HEK293T (cell line): ENCODE results near the gene IL17A.

ENCODE experiments used
- CTCF ChIA-PET: fragments of 350-600 bp; formaldehyde crosslinking; extraction: SDS; loops from one replicate; lab custom pipeline; 2021; ENCODE audit warnings: antibody characterized with exemption, inconsistent platforms; lab: Yijun Ruan, JAX
- POLR2A ChIA-PET: fragments of 350-600 bp; formaldehyde crosslinking; extraction: SDS; loops from one replicate; lab custom pipeline; 2020; ENCODE audit warnings: antibody characterized with exemption, inconsistent platforms; lab: Yijun Ruan, JAX
- DNase-seq: peaks from one replicate; pipeline ENCODE4 v3.0.0; 2012; ENCODE audit warnings: mixed read lengths; ENCODE audit errors: extremely low spot score
- ARNT ChIP-seq: fragments of 450-650 bp; IDR thresholded peaks from 2 replicates; pipeline ENCODE4 v1.6.1; 2017; ENCODE audit warnings: mild to moderate bottlenecking
- BHLHE40 ChIP-seq: fragments of 450-650 bp; IDR thresholded peaks from 2 replicates; pipeline ENCODE4 v1.6.1; 2016; ENCODE audit warnings: mild to moderate bottlenecking, moderate library complexity, borderline replicate concordance
- CTBP1 ChIP-seq: fragments of 450-650 bp; IDR thresholded peaks from 2 replicates; pipeline ENCODE4 v1.6.1; 2016; ENCODE audit warnings: borderline replicate concordance
- ELF4 ChIP-seq: fragments of 450-650 bp; IDR thresholded peaks from 2 replicates; pipeline ENCODE4 v1.6.1; 2017; ENCODE audit warnings: antibody characterized with exemption
- FOXA1 ChIP-seq: fragments of 450-650 bp; IDR thresholded peaks from 2 replicates; pipeline ENCODE4 v1.6.1; 2016; ENCODE audit warnings: mild to moderate bottlenecking
- FOXK2 ChIP-seq: fragments of 450-650 bp; IDR thresholded peaks from 2 replicates; pipeline ENCODE4 v1.6.1; 2016; ENCODE audit warnings: mild to moderate bottlenecking
- FOXM1 ChIP-seq: fragments of 450-650 bp; IDR thresholded peaks from 2 replicates; pipeline ENCODE4 v1.6.1; 2017; ENCODE audit warnings: mild to moderate bottlenecking, borderline replicate concordance
- HDGF ChIP-seq: fragments of 450-650 bp; IDR thresholded peaks from 2 replicates; pipeline ENCODE4 v1.6.1; 2017; ENCODE audit warnings: antibody characterized with exemption, borderline replicate concordance
- L3MBTL2 ChIP-seq: fragments of 450-650 bp; conservative IDR thresholded peaks from 2 replicates; pipeline ENCODE4 v1.6.1; 2016; ENCODE audit warnings: mild to moderate bottlenecking
- LEF1 ChIP-seq: fragments of 450-650 bp; IDR thresholded peaks from 2 replicates; pipeline ENCODE4 v1.6.1; 2017; ENCODE audit warnings: mild to moderate bottlenecking, borderline replicate concordance
- NFRKB ChIP-seq: fragments of 450-650 bp; IDR thresholded peaks from 2 replicates; pipeline ENCODE4 v1.6.1; 2016; ENCODE audit warnings: mild to moderate bottlenecking, moderate library complexity
- SP1 ChIP-seq: fragments of 450-650 bp; IDR thresholded peaks from 2 replicates; pipeline ENCODE4 v1.6.1; 2017
- SUZ12 ChIP-seq: fragments of 450-650 bp; IDR thresholded peaks from 2 replicates; pipeline ENCODE4 v1.6.1; 2016; ENCODE audit warnings: mild to moderate bottlenecking
- TARDBP ChIP-seq: fragments of 450-650 bp; IDR thresholded peaks from 2 replicates; pipeline ENCODE4 v1.6.1; 2016
- ZNF384 ChIP-seq: fragments of 450-650 bp; IDR thresholded peaks from 2 replicates; pipeline ENCODE4 v1.6.1; 2016
- TF ChIP-seq, protein P1 (sequence below): fragments of 450-650 bp; IDR thresholded peaks from 2 replicates; pipeline ENCODE4 v1.6.1; 2016

IL17A gene

DNA sequence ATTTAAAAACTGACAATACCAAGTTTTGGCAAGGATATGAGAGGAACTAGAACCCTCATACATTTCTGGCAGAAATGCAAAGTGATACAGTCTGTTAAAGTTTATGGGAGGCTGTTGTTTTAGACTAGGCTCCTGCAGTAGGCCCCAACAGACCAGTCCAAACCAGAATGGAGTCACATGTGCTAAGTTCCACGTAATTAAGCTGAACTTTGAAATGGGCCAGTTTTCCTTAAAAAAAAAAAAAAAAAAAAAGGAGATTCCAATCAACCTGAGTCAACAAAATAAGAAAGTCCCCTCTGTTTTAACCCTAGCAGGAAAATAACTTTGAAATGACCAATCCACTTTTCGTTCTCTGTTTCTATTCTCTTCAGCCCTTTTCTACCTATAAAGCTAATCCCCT, 31.6 kb downstream of the IL17A start:
- POLR2A ChIA-PET, result no interaction called here
- no peak for DNase-seq
- no peak for TF ChIP-seq ZNF384
- no peak for TF ChIP-seq L3MBTL2
- TF ChIP-seq BHLHE40, result no peak
- TF ChIP-seq HDGF, result no peak
- TF ChIP-seq SUZ12, result no peak
- no peak for TF ChIP-seq LEF1
- no peak for TF ChIP-seq ELF4
- no peak for TF ChIP-seq FOXA1
- TF ChIP-seq ARNT, result no peak
- no peak for TF ChIP-seq FOXK2
- no peak for TF ChIP-seq SP1
- no peak for TF ChIP-seq TARDBP
- TF ChIP-seq NFRKB, result no peak
- TF ChIP-seq FOXM1, result no peak
- TF ChIP-seq, protein P1, sequence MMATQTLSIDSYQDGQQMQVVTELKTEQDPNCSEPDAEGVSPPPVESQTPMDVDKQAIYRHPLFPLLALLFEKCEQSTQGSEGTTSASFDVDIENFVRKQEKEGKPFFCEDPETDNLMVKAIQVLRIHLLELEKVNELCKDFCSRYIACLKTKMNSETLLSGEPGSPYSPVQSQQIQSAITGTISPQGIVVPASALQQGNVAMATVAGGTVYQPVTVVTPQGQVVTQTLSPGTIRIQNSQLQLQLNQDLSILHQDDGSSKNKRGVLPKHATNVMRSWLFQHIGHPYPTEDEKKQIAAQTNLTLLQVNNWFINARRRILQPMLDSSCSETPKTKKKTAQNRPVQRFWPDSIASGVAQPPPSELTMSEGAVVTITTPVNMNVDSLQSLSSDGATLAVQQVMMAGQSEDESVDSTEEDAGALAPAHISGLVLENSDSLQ, result no peak
- CTCF ChIA-PET, result interaction anchor here (0.6 kb wide), 1 partner anchor 24 kb away, joined by 4 read pairs; no protein-coding TSS in a partner anchor

DNA sequence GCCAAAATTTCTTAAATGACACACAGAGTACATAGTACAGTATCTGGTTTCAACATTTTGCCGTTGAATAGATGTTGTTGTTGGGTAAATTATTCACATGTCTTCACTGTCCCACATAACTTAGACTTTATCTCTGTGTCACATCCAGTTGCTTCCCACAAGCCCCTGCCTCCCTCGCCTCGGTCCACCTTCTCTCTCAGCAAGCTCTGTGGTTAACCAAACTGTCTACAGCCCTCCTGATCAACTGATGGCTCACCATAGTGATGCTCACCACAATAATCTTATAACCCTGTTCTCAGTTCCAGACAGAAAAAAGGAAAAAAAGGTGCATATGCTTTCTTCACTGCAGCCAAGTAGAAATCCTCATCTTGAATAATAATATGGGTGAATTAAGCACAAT, 35.1 kb downstream of the IL17A start:
- TF ChIP-seq L3MBTL2 (no peak), FOXM1 (no peak), NFRKB (no peak), ZNF384 (no peak), FOXA1 (no peak), LEF1 (no peak), FOXK2 (no peak), ELF4 (no peak), CTBP1 (no peak), SP1 (no peak), SUZ12 (no peak), BHLHE40 (no peak), HDGF (no peak), ARNT (no peak), TARDBP (no peak)
- TF ChIP-seq, protein P1, result no peak
- no peak for DNase-seq
- ChIA-PET CTCF (interaction anchor here (0.6 kb wide), 1 partner anchor 58 kb away, joined by 3 read pairs; no protein-coding TSS in a partner anchor), POLR2A (no interaction called here)

DNA sequence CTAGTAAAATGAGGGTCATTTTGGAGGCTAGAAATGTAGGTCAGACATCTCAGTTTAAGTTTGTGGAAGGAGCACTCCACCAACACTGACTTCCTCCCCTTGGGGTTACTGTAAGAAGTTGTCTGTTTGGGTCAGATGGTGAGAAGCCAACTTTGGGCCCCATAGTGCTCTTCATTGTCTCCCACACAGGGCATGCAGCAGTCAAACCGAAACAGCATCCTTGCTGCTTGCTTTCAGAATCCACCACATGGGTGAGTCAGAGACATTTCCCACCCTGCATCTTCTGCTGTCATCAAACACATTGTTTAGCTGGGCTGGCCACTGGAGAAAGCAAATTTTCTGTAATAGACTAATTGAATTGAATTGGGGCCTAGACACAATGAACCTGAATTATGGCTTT, 41.3 kb downstream of the IL17A start:
- ChIA-PET CTCF (no interaction called here), POLR2A (no interaction called here)
- TF ChIP-seq FOXK2 (no peak), CTBP1 (no peak), NFRKB (no peak), L3MBTL2 (no peak), BHLHE40 (no peak), ARNT (no peak)
- DNase-seq, result no peak

DNA sequence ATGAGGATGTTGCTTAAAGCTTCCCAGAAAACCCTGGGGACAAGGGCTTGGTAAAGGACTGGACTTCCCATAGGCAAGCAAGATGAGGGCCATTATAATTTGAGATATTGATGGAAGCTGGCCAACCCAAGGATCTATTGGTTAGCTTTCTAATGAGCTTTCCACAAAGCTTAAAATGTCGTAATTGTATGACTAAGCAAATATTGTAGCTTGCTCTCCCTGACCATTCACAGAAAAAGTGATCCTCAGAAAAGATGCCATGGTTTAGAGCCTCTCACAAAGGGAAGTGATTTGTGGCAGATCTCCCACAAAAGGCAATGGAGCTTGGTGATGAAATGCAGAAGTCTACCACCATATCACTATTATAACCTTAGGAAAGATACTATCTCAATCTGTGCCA, 44.5 kb downstream of the IL17A start:
- DNase-seq, result no peak
- no peak for TF ChIP-seq LEF1
- POLR2A ChIA-PET, result no interaction called here
- CTCF ChIA-PET, result no interaction called here

DNA sequence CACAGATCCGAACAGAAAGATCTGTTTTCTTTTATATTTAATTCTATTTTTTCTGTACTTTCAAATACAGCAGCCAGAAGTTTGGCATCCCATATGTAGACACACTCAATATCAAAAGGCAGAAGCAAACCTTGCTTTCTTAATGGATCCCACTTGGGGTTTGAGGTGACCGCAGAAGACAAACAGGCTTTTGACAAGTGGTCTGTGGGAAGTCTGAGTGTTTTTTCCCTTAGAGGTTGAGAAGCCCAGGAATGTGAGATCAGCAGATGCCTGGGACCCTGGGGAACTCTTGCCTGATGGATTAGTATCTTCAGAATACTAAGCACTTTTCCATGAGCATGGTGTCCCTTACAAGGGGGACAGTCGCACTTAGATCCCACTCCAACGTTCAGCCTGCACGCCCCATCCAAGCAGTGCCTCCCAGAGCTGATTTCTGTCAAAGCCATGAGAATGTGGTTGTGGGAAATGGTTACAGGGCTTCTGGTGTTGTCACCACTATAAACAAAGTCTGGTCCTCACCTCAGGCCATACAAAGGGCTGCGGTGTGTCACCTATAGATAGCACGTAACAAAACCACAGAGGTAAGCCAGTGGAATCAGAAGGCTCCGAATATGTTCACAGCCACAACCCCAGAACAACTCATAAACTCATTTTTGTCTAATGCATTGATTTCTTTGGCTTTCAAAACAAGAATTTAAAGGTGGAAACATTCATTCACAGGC, 45.4 kb downstream of the IL17A start:
- DNase-seq, result no peak
- CTCF ChIA-PET, result no interaction called here
- no peak for TF ChIP-seq ZNF384
- TF ChIP-seq BHLHE40, result no peak
- no peak for TF ChIP-seq SP1
- no peak for TF ChIP-seq FOXA1
- TF ChIP-seq TARDBP, result no peak
- no peak for TF ChIP-seq FOXK2
- TF ChIP-seq, protein P1, result no peak
- TF ChIP-seq FOXM1, result no peak
- no peak for TF ChIP-seq L3MBTL2
- TF ChIP-seq LEF1, result no peak
- no peak for TF ChIP-seq NFRKB
- TF ChIP-seq ARNT, result no peak
- no peak for TF ChIP-seq ELF4
- no peak for TF ChIP-seq SUZ12
- TF ChIP-seq CTBP1, result no peak
- POLR2A ChIA-PET, result no interaction called here

DNA sequence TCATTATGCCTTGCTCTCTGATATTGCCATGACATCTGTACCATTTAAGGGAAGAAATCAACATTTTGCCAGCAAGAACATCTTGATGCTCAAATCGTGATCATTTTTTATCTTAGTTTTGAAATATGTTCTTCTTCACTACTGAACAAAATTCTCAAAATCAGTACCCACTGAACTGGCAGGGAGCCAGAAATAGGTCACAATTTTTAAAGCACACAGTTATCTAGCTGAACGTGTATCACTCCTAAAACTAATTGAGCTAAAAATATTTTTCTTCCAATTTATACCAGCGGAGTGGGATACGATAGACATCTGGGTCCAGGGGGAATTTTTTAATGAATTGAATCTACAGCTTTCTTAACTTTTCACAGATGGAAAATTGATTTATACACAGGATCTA, 46.8 kb downstream of the IL17A start:
- POLR2A ChIA-PET, result interaction anchor here (1.1 kb wide), 1 partner anchor 69 kb away, joined by 3 read pairs; no protein-coding TSS in a partner anchor
- CTCF ChIA-PET, result no interaction called here
- TF ChIP-seq TARDBP, result no peak
- TF ChIP-seq SP1, result no peak
- no peak for TF ChIP-seq ZNF384
- TF ChIP-seq SUZ12, result no peak
- TF ChIP-seq HDGF, result no peak
- no peak for TF ChIP-seq LEF1
- no peak for TF ChIP-seq CTBP1
- TF ChIP-seq ARNT, result no peak
- no peak for TF ChIP-seq FOXK2
- no peak for TF ChIP-seq ELF4
- TF ChIP-seq FOXA1, result no peak
- no peak for TF ChIP-seq FOXM1
- TF ChIP-seq L3MBTL2, result no peak
- TF ChIP-seq NFRKB, result no peak
- no peak for TF ChIP-seq BHLHE40
- TF ChIP-seq, protein P1, result no peak
- DNase-seq, result no peak
